GM18868 (cell line): ENCODE measurements around the gene MUC20.
"Not testable (repeated sequence)": the region's sequence is repeated elsewhere in the genome, so short reads cannot be mapped to it uniquely, and the experiment has no call there.

ENCODE experiments used
- ATAC-seq: cut with Tn5 transposase; IDR thresholded peaks from one replicate; pipeline ENCODE4 v1.9.1; 2021; ENCODE audit warnings: mild to moderate bottlenecking, moderate library complexity; ENCODE audit not compliant: unreplicated experiment

MUC20 gene

GRCh38 chr3:195728789-195729188 lies 8.0 kb downstream of the MUC20 start:
- not testable (repeated sequence) for ATAC-seq

- no peak for ATAC-seq
These were observed 8.9 kb downstream of the MUC20 start for GRCh38 chr3:195729476-195730251.

- ATAC-seq = no peak
These were observed 10.7 kb downstream of the MUC20 start for GRCh38 chr3:195731356-195731905.

- no peak for ATAC-seq
These were observed 12.2 kb downstream of the MUC20 start for GRCh38 chr3:195732940-195733339.

- ATAC-seq = no peak
These were observed 14.4 kb downstream of the MUC20 start for GRCh38 chr3:195735036-195735695.

GRCh38 chr3:195736866-195737490 lies 16.2 kb downstream of the MUC20 start:
- no peak for ATAC-seq

- not testable (repeated sequence) for ATAC-seq
These were observed 17.0 kb downstream of the MUC20 start for GRCh38 chr3:195737782-195738181.

GRCh38 chr3:195738274-195739044 lies 17.7 kb downstream of the MUC20 start:
- no peak for ATAC-seq

- no peak for ATAC-seq
These were observed 18.9 kb downstream of the MUC20 start for GRCh38 chr3:195739561-195740111.

GRCh38 chr3:195744437-195744836 lies 23.7 kb downstream of the MUC20 start:
- ATAC-seq = no peak

- ATAC-seq = no peak
These were observed 25.6 kb downstream of the MUC20 start for GRCh38 chr3:195746346-195746745.

GRCh38 chr3:195746751-195747150 lies 26.0 kb downstream of the MUC20 start:
- no peak for ATAC-seq

GRCh38 chr3:195748661-195749060 lies 27.9 kb downstream of the MUC20 start:
- no peak for ATAC-seq

GRCh38 chr3:195749101-195749500 lies 28.3 kb downstream of the MUC20 start:
- not testable (repeated sequence) for ATAC-seq

GRCh38 chr3:195750797-195751520 lies 30.2 kb downstream of the MUC20 start:
- ATAC-seq = no peak

- ATAC-seq = no peak
These were observed 30.8 kb downstream of the MUC20 start for GRCh38 chr3:195751560-195751959.

GRCh38 chr3:195752066-195752465 lies 31.3 kb downstream of the MUC20 start:
- ATAC-seq = no peak

GRCh38 chr3:195752546-195753331 lies 32.0 kb downstream of the MUC20 start:
- no peak for ATAC-seq

- no peak for ATAC-seq
These were observed 32.8 kb downstream of the MUC20 start for GRCh38 chr3:195753581-195753980.
